ENCODE results near the gene PAK5.

DNA sequence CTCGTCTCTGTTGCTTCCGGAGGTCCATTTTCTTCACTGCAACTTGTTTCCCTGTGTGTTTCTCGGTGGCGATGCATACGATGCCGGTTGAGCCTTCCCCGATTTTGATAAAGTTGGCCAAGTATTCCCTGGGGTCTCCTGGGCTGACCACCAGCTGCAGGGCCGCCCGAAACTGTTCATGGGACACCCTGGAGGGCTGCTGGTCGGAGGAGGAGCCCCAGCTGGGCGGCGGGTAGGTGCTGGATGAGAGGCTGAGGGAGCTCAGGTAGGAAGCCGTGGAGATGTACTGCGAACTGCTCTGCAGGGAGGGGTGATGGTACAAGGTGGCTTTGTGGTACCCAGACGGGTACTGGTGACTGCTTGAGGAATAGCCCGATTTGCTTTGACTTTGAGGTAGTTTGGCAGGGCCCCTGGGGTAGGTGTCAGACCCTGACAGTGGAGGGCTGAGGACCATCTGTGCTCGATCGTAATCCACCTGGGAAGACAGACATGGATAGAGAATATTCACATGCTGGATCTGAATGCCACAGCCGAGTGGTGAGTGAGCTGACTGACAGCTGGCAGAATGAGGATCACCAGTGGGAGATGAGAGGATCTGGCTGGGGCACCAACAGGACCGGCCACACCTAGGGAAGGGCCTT is 272.8 kb downstream of the PAK5 start:
- TF ChIP-seq, protein P1, sequence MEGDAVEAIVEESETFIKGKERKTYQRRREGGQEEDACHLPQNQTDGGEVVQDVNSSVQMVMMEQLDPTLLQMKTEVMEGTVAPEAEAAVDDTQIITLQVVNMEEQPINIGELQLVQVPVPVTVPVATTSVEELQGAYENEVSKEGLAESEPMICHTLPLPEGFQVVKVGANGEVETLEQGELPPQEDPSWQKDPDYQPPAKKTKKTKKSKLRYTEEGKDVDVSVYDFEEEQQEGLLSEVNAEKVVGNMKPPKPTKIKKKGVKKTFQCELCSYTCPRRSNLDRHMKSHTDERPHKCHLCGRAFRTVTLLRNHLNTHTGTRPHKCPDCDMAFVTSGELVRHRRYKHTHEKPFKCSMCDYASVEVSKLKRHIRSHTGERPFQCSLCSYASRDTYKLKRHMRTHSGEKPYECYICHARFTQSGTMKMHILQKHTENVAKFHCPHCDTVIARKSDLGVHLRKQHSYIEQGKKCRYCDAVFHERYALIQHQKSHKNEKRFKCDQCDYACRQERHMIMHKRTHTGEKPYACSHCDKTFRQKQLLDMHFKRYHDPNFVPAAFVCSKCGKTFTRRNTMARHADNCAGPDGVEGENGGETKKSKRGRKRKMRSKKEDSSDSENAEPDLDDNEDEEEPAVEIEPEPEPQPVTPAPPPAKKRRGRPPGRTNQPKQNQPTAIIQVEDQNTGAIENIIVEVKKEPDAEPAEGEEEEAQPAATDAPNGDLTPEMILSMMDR (conservative IDR thresholded peaks at IDR 0.05 in 1 of 2, IDR thresholded peaks at IDR 0.05 in 1 of 2; ENCODE audit: low read depth in 1 of 2, low read length in 2 of 2) = no peak
- TF ChIP-seq EZH2 (IDR thresholded peaks at IDR 0.05; ENCODE audit: low read length, missing control alignments) = no peak
